HG02642 (cell line): ENCODE results near the gene CAMKK2.
A peak's percentile ranks its signal among the peaks of the same experiment; 100 is the strongest.
"Not testable (repeated sequence)": the region's sequence is repeated elsewhere in the genome, so short reads cannot be mapped to it uniquely, and the experiment has no call there.

Source experiments
- ATAC-seq: cut with Tn5 transposase; IDR thresholded peaks from one replicate; pipeline ENCODE4 v1.9.1; 2021; ENCODE audit warnings: mild to moderate bottlenecking; ENCODE audit not compliant: unreplicated experiment, poor library complexity

Gene CAMKK2

GRCh38 chr12:121228919-121229665 is 67.4 kb downstream of the CAMKK2 start:
- no peak for ATAC-seq

GRCh38 chr12:121227294-121227693 is 69.2 kb downstream of the CAMKK2 start:
- peak; percentile 70 for ATAC-seq

- not testable (repeated sequence) for ATAC-seq
Observed at GRCh38 chr12:121226871-121227270, 69.6 kb downstream of the CAMKK2 start.

GRCh38 chr12:121226399-121226798 is 70.1 kb downstream of the CAMKK2 start:
- no peak for ATAC-seq

- no peak for ATAC-seq
Observed at GRCh38 chr12:121224591-121224990, 71.9 kb downstream of the CAMKK2 start.

- no peak for ATAC-seq
Observed at GRCh38 chr12:121223292-121224285, 72.9 kb downstream of the CAMKK2 start.

- ATAC-seq = no peak
Observed at GRCh38 chr12:121222847-121223246, 73.7 kb downstream of the CAMKK2 start.

GRCh38 chr12:121219353-121219986 is 77.0 kb downstream of the CAMKK2 start:
- no peak for ATAC-seq

- ATAC-seq = no peak
Observed at GRCh38 chr12:121218588-121219352, 77.7 kb downstream of the CAMKK2 start.

GRCh38 chr12:121217761-121218160 is 78.7 kb downstream of the CAMKK2 start:
- no peak for ATAC-seq

- no peak for ATAC-seq
Observed at GRCh38 chr12:121217063-121217462, 79.4 kb downstream of the CAMKK2 start.

GRCh38 chr12:121216102-121216501 is 80.4 kb downstream of the CAMKK2 start:
- no peak for ATAC-seq

GRCh38 chr12:121214855-121215745 is 81.4 kb downstream of the CAMKK2 start:
- ATAC-seq = no peak

GRCh38 chr12:121214166-121214777 is 82.2 kb downstream of the CAMKK2 start:
- ATAC-seq = no peak

GRCh38 chr12:121212875-121213274 is 83.6 kb downstream of the CAMKK2 start:
- ATAC-seq = no peak

GRCh38 chr12:121209624-121210572 is 86.6 kb downstream of the CAMKK2 start, which contains the start of gene P2RX4:
P2RX4 (plus strand) TSS chr12:121210129; CDS start chr12:121210165, 36 bp downstream.
- ATAC-seq = peak; percentile 92

- no peak for ATAC-seq
Observed at GRCh38 chr12:121209221-121209620, 87.3 kb downstream of the CAMKK2 start.
